GM12891 (cell line): ENCODE results near the gene BNC2.

Experiments used
- POLR2A ChIP-seq: IDR thresholded peaks from 2 replicates; pipeline ENCODE4 v1.6.1; 2011; ENCODE audit warnings: low read depth, low read length, control low read depth
- POLR2AphosphoS5 ChIP-seq: IDR thresholded peaks from 2 replicates; pipeline ENCODE4 v1.6.1; 2011; ENCODE audit warnings: low read depth, low read length, control low read depth
- POU2F2 ChIP-seq: IDR thresholded peaks from 2 replicates; pipeline ENCODE4 v1.6.1; 2011; ENCODE audit warnings: low read depth, mild to moderate bottlenecking, control low read depth, low read length, moderate library complexity
- SPI1 ChIP-seq: IDR thresholded peaks from 2 replicates; pipeline ENCODE4 v1.6.1; 2011; ENCODE audit warnings: low read depth, low read length, control low read depth
- TAF1 ChIP-seq: IDR thresholded peaks from 2 replicates; pipeline ENCODE4 v1.6.1; 2011; ENCODE audit warnings: low read depth, low read length, control low read depth

GRCh38 chr9:16447946-16448345 is 422.5 kb downstream of the BNC2 start:
- no peak for TF ChIP-seq POLR2A
- TF ChIP-seq SPI1, result no peak
- TF ChIP-seq POLR2AphosphoS5, result no peak
- no peak for TF ChIP-seq TAF1
- TF ChIP-seq POU2F2, result no peak
